ENCODE data around the gene STK39.

The STK39 gene

DNA sequence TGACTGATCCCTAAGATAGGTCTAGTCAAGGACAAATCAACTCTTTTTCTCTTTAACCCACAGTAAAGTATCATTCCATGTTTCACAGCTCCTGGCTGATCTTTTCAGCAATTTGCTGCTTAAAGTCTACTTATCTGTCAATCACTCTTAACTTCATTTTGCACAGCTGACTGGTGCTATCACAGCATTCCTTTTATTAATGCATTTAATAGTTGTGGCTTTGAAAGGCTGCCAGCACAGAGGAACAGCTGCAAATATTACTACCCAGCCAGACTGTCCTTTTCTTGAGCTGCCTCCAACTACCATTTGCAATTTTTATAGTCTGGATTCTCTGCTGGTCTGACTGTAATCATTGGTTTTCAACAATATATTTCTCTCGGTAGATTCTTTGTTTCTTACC, 303.5 kb downstream of the STK39 start:
- no peak for DNase-seq

DNA sequence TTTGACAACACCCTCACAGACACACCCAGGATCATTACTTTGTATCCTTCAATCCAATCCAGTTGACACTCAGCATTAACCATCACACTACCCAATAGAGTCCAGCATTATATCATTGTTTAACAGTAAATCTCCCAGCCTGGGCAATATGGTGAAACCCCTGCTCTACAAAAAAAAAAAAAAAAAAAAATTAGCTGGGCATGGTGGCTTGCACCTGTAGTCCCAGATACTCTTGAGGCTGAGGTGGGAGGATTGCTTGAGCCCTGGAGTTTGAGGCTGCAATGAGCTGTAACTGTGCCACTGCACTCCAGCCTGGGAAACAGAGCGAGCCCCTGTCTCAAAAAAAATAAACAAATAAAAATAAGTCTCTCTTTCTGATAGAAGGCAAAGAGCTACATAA, 304.0 kb downstream of the STK39 start:
- DNase-seq, result no peak

DNA sequence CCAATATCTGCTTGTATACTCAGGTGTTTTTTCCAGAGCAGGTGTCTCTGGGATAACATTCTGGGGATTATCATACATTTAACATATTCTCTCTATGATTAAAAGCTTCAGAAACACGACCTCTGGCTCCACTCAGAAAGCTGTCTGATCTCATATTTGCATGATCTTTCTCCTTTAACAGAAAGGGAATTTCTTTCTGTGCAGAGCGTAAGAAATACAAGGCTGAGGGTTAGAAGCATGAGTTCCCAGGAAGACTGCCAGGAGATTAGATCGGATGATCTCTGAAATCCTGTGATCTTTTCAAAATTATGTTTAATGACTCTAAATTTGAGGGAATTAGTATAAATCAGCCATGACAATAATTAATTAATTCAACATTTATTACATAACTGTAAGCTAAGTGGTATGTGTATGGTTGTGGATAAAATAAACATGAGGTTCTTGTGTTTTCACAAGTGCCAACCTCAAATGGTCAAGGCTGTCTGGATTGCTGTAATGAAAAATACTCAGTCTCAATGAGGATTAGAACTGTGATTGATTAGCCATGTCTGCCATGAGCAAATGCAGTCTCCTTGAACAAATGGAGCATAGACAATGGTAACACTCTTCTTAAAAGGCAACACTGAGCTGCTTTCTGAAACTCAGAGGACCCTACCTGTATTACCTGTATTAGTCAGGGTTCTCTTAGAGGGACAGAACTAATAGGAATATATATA, 304.9 kb downstream of the STK39 start:
- no peak for DNase-seq

DNA sequence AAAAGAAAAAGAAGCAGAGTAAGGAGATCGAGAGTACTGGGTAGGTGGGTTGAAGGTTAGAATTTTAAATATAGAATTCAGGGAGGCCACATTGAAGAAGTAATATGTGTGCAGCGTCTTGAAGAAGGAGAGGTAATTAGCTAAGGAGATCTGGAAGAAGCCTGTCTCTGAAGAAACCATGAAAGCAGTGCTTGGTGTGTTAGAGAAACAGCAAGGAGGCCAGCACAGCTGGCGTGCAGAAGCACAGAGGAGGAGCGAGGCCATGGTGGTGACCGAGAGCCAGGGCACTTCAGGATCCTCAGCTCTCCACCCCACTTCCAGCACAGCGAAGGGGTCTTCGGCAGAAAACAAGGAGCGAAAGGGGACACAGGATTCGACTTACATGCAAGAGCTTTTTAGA, 305.8 kb downstream of the STK39 start:
- DNase-seq, result no peak

DNA sequence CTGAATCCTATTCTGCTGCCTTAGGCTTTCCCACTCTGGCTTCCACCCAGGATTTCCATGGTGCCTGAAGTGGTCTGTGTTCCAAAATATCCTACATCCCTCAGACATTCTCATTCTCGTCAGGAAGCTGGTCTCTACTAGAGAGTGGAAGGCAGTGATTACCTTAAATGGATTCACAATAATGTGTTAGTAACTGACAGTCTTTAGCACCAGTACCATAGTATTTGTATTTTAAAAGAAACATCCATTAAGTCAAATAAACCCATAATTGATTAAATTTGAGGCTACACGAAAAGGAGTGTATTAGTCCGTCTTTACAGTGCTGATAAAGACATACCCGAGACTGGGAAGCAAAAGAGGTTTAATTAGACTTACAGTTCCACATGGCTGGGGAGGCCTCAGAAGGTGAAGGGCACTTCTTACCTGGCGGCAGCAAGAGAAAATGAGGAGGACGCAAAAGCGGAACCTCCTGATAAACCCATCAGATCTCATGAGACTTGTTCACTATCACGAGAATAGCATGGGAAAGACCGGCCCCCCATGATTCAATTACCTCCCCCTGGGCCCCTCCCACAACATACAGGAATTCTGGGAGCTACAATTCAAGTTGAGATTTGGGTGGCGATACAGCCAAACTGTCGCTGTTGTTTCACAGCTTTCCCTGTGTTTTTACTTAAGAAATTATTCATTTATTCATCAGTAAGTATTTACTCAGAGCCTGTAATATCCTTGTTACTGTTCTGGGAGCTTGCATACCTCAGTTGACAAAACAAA, 306.5 kb downstream of the STK39 start:
- DNase-seq, result no peak

DNA sequence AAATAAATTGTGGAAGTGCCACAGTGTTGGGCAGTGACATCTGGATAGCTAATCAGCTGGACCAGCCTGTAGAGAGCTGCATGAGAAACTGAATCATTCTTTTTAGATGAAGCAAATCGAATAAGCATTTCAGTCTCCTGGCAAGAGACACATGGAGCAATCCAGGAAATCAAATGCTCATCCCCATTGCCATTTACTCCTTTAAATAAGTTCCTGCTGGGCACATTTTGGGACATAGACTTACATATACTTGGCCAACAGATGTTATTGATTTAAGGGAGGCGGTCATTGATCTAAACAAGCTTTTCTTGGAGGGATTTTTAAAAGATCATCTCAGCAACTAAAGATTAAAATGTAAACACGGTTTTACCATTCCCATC, 307.1 kb downstream of the STK39 start:
- DNase-seq, result no peak

DNA sequence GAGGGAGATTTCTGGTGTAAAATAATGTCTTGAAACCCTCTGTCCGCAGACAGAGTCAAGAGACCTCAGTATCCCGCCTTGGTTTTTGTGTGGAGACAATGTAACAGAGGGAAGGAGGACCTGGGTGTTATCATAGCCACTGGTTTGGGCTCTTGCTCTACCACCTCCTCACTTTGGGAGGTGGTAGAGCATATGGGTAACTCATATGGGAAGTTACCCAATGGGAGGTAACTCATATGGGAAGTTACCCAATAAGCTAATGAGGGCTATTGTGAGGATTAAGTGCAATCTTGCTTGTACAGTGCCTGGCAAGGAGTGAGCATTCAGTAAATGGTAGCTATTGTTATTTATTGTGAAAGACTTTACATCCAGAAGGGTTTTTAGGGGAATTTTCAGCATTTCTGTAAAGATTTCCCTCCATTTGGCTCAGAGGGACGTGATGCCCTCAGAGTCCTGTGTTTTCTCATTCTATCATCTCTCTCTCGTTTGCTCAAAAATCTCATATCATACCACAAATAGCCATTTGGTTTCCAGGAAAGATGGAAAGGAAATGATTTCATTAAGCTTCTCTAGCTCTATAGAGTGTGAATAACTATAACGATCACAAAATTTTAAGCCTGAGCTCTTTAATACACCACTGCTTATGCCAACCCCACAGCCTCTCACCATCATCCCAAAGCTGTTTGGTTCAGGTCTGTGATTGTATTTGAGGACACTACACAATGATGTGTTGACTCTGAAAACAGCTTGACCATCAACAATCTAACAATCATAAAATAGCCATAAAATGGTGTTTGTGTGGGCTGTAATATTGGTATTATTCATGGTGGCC, 307.7 kb downstream of the STK39 start:
- no peak for DNase-seq

DNA sequence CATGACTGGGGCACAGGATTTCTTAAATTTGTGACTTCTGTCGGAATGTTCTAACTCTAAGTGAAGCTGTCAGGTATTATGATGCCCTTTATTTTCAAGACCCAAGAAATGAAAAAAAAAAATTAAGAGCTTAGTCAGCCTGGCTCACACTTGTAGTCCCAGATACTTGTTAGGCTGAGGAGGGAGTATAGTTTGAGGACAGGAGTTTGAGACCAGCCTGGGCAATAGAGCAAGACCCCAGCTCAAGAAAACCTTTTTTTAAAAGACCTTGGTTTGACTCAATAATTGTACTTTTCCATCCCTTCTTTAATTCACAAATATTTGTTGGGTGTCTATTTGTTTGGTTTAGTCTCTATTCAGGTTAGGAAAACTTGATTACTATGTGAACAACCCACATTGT, 310.0 kb downstream of the STK39 start:
- DNase-seq, result no peak

DNA sequence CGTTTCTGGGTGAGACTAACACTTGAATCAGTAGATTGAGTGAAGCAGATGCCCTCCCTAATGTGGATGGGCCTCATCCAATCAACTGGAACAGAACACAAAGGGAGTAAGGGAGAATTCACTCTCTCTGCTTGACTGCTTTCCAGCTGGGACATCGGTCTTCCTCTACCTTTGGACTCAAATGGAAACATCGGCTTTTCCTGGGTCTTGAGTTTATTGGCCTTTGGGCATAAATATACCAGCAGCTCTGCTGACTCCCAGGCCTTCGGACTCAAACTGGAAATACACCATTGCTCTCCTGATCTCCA, 311.6 kb downstream of the STK39 start:
- DNase-seq, result no peak

DNA sequence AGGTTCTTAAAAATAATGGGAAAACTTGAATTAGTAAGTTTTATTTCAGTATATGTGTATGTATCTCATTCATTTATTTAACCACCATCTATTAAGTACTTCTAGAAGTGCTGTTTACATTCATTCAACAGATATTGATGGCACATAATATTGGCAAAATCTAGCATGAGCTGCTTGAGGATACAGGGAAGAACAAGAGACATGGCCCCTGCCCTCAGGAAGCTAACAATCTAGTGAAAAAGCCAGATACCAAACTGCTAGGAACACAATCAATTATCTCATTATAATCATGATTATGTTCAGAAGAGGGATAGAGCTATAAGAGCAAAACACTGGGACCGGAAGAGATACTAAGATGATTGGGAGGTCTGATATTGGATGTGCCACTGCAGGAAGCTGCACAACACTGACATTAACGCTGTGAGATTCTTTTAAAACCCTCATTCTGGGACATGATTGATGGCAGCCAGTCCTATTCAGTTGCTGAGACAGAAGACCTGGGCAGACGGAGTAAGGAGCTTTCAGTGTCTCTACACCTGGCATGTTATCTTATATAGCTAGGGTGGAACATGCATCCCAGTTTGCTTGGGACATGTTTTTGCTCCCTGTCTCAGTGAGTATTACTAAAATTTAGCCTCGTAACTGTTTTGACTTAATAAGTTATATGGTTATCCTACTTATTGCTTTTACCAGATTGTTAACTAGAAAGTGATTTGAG, 314.1 kb downstream of the STK39 start:
- DNase-seq, result no peak

DNA sequence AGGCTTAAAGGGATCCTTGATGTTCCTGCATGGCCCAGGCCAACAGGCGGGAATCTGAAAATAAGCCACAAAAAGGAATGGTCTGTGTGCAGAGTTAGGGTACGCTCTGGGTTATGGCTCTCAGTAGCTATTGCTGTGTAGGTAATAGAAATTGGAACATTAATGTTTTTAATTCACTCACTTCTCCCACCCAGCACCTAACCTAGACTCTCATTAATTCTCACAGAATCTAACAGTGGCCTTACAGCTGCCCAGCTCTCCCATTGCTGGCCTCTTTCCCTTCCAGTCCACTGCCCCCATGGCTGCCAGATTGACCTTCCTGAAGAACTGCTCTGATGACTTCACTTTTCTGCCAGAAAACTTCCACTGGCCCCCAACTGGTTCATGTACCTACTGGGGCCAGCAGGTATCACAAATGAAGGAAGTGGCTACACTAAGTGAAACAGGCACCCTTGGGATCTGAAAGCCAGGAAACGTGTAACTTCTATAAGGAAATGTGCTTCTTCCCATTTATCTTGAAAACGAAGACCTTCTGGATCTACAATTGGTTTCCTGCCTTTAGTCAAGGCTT, 315.2 kb downstream of the STK39 start:
- DNase-seq, result no peak

DNA sequence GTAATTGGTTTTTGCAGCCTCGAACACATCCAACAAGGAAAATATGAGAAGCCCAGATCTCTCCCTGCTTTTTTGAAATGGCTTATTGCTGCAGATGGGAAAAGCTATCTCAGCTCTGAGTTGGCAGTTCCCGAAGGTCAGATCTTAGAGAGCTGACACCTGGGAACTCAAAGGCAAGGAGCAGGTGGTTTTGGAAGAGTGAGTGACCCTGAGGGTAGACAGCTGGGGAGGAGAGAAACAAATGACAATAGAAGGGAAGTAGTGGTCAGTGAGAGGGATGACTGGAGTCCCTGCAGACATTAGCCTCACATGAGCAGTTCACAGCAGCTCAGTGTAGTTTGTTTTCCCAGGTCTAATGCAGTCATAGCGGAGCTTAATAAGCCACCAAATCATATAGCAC, 317.9 kb downstream of the STK39 start:
- no peak for DNase-seq

DNA sequence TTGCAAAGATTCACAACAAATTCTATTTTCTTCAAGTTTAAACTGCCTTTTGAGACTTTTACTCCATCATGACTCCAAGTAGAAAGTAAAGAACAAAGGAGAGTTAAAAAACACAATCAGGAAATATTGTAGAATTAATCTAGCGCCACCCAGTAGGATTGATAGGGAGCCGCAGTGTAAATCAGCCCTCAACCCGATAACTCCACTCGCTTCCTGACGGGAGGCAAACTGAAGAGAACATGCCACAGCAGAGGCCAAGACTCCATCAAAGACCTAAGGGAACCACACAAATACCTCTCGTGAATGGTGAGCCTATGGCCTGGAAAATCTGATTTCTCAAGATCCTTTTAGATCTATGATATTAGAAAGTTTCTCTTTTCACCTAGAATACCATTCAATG, 319.0 kb downstream of the STK39 start:
- no peak for DNase-seq

DNA sequence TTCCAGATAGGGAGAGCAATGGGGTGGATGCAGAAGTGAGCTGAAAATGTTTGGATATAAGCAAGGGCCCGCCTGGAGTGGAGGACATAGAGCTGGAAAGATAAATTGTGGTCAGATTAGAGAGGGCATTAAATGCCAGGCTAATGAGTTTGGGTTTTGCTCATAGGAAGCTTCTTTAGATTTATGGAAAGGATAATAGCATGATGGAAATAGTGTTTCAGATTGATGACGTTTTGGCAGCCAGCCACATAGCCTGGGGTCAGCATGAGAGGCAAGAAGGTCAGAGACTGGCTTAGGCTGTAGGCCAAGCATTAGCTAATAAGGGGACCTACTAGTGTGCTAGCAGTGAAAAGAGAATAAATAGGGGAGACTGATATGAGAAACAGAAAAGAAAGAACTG, 321.6 kb downstream of the STK39 start:
- DNase-seq, result peak; percentile 55

DNA sequence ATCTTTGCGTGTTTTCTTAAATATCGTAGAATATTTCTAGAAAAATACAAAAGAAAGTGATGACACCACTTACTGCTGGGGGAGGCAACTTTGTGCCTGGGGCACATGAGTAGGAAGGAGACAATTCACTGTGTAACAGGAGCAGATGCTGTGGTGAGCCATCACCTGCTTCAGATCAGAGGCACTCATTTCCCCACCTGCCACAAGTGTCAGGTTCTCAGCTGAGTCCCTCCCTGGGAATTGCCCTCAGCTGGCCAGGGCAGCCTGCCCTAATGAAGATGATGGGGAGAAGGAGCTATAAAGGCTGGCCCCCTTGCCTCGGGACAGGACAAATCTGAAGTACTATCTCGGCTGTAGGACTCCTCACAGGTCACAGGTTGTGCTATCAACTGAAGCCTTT, 322.8 kb downstream of the STK39 start:
- peak; percentile 14 for DNase-seq

DNA sequence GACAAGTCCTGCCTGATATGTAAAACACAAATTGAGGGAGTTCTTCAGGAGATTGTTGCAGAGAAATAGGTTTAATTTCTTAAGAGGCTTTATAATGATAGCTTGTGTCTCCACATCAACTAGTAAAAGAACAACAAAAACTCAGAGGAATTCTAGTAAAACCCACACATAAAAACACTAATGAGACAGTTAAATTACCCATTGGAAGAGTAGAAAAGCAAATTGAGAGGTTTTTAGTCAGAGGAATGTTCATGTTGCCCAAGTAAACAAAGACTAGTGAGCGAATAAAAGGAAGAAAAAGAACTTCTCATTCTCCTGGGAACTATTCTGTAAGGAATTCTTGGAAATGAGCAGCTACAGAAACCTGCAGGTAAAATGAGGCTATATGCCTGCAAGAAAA, 330.6 kb downstream of the STK39 start:
- DNase-seq, result no peak

DNA sequence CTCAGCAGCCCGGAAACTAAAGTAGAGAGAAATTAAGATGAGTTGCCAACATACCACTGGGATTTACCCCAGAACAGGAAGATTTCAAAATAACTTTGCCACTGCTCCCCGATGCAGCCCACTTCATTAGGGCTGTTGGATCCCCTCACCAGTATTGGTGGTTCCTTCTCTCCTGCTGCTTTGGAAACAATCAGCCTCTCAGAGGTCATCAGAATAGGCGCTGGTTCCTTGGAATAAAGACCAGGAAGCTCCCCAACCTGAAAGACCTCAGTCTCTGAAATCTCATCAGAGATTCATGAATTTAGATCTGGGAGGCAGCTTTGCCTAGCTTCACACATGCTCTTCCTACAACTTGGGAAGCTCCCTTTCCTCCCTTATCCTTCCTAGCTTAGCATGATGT, 332.4 kb downstream of the STK39 start:
- no peak for DNase-seq

DNA sequence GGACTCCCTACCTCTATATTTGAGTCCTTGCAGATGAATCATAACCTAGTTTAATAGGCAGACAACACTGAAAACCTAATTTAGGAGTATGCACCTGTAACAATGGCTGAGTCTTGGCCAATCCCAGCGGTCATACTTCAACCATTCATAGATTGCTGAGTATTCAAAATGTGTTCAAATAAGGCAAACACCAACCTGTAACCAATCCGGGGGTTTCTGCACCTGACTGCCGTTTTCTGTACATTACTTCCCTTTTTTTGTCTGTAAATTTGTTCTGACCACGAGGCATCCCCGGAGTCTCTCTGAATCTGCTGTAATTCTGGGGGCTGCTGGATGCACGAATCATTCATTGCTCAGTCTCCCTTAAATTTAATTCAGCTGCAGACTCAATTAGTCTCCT, 338.6 kb downstream of the STK39 start:
- no peak for DNase-seq

DNA sequence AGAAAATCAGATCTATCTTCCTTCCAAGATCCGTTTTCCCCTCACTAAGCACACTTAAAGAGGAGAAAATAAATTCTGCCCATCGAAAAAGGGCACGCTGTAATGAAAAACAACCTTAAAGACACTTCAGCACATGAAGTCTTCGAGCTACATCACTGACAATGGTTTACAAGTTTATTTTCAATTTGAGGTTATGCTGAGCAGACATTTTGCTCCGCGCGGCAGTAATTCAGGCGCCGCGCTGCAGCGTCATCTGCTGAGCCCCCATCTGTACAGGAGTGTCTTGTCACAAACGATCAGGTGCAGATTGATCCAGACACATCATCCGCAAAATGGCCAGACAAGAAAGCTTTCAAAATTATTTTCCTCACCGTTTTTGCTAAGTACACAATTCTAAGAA, 341.7 kb downstream of the STK39 start:
- DNase-seq, result no peak
